Peyer's patch (tissue), 4 donors: ENCODE data around the gene TACC2.

Experiments used
- POLR2A ChIP-seq, 2 donors: fragments of 450-650 bp; IDR thresholded peaks; one replicate each; pipeline ENCODE4 v1.5.1; 2017; ENCODE audit warnings: antibody characterized with exemption in 2 of 2, mild to moderate bottlenecking in 2 of 2, moderate library complexity in 2 of 2
- TF ChIP-seq, protein P1 (sequence below), 6 experiments: fragments of 450-650 bp in 4 of 6; fragments of 200-600 bp in 2 of 6; sonication (generic) in 1 of 6; IDR thresholded peaks; one replicate each; pipeline ENCODE4 v1.5.1; 2017 to 2019; ENCODE audit warnings: antibody characterized with exemption in 6 of 6, mild to moderate bottlenecking in 3 of 6, moderate library complexity in 1 of 6

DNA sequence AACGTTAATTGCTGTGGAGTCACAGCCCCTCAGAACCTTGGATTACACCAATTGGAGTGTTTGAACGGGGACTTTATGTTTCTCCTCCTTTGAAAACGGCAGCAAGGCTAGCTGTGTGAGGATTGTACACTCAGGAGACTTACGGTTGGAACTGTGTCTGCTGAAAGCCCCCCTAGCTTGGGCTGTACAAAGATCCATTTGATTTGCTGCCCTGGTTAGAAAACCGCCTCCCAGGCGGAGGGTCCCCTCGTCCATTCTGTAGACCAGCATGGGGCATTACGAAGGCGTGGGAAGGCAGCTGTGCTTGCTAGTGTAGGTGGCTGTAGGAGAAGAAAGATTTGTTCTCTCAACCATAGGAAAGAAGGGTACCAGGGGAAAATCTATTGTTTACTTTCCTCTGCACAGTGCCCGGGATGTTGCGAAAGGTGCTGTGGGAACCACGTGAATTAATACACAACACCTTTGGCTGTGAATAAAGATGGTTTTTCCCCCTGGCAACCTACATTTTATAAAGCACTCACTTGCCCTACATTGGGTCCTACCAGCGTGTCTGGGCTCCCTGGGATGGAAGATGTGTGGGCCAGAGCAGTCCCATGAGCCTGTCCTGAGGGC lies 208.8 kb downstream of the TACC2 start:
- TF ChIP-seq, protein P1, sequence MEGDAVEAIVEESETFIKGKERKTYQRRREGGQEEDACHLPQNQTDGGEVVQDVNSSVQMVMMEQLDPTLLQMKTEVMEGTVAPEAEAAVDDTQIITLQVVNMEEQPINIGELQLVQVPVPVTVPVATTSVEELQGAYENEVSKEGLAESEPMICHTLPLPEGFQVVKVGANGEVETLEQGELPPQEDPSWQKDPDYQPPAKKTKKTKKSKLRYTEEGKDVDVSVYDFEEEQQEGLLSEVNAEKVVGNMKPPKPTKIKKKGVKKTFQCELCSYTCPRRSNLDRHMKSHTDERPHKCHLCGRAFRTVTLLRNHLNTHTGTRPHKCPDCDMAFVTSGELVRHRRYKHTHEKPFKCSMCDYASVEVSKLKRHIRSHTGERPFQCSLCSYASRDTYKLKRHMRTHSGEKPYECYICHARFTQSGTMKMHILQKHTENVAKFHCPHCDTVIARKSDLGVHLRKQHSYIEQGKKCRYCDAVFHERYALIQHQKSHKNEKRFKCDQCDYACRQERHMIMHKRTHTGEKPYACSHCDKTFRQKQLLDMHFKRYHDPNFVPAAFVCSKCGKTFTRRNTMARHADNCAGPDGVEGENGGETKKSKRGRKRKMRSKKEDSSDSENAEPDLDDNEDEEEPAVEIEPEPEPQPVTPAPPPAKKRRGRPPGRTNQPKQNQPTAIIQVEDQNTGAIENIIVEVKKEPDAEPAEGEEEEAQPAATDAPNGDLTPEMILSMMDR (IDR thresholded peaks at IDR 0.05) = no peak
- TF ChIP-seq POLR2A (IDR thresholded peaks at IDR 0.05) = no peak
